ENCODE measurements around the gene CFP.

Gene CFP

GRCh38 chrX:47574547-47575301 is 55.0 kb downstream of the CFP start:
- no peak for DNase-seq (ENCODE audit: low read depth in 3 of 3)

GRCh38 chrX:47574076-47574546 is 55.6 kb downstream of the CFP start:
- no peak for DNase-seq (ENCODE audit: low read depth in 3 of 3)

DNA sequence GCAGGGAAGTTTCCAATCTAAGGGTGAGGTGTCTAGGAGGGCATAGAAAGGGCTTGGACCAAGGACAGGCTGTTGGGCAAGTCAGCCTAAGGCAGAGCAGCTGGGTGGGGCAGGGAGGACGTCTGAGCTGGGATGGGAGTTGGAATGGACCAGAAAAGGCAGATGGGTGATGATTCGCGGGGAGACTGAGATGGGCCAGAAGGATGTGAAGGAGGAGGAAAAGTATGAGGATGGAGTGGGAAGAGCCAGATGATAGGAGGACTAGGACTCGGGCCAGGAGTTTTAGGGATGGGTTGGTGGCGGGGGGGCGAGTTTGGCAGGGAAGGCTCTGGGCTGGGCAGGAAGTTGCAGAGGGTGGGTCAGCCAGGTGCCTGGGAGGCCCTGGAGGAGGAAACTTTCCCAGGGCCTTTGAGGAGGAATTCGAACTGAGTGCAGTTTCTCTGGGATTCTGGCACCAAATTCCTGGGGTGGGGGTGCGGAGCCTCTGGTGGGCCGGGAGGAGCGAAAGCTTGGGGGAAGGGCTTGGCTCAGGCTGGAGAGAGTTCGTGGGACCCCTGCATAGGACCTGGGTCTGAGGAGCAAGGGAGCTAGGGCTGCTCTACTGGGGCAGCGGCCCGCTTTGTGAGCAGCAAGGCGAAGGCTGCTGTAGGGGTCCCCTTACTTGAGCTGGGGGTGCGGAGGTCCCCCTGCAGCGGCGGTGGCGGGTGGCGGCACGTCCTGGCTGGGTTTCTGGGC is 56.2 kb downstream of the CFP start:
- no peak for DNase-seq (ENCODE audit: low read depth in 3 of 3)

Data from stimulated activated CD4-positive, alpha-beta T cell treated with anti-CD3 and anti-CD28 coated beads, TNF-alpha, amount 100 ng/mL, for 48 hours (primary cell).